NCI-H2081 treated with DMSO at 0.1 percent for 48 hours (cell line): ENCODE results near the gene ZNF428.
"Not testable (repeated sequence)": the region's sequence is repeated elsewhere in the genome, so short reads cannot be mapped to it uniquely, and the experiment has no call there.

Source experiments
- DNase-seq: peaks from one replicate; lab custom pipeline; 2025; lab: John Stamatoyannopoulos, UW

The ZNF428 gene

DNA sequence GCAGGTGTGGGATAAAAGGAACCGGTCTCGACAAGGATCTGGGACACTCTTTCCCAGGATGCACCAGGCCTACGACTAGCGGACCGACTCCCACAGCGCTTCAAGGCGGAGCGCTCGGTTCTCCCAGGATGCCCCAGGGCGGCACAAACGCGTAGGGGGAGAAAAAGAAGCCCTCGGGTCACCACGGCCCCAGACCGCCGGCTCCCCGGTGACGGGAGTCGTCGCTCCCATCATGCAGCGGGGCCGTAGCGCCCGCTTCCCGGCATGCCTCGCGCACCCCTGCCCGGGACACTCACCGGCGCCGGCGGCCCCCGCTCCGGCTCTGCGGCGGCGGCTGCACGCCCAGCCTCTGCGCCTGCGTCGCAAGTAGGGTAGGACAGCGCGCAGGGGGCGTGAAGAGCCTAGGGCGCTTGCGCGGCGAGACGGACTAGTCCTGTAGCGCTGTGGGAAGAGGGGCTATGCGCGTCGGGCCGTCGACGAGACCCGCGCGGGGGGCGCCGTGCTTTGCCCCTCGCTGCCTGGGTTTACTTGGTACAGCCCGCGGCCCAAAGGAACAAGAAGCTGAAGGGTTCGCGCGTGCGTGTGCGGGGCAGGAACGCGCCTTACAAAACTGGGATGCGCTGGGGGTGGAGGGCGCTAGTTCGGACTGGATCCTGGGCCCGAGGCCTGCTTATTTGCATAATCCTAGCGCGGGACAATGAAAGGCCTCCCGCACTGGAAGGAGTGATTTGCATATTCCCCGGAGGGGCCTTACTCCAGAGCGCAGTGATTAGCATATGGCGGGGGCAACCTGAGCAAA, at the start of gene ZNF428:
TSS of gene ZNF428 (minus strand) at position 368 of the 799 bp plus-strand sequence. CDS start 5,325 bp downstream, outside the sequence.
- DNase-seq, result peak; percentile 54

DNA sequence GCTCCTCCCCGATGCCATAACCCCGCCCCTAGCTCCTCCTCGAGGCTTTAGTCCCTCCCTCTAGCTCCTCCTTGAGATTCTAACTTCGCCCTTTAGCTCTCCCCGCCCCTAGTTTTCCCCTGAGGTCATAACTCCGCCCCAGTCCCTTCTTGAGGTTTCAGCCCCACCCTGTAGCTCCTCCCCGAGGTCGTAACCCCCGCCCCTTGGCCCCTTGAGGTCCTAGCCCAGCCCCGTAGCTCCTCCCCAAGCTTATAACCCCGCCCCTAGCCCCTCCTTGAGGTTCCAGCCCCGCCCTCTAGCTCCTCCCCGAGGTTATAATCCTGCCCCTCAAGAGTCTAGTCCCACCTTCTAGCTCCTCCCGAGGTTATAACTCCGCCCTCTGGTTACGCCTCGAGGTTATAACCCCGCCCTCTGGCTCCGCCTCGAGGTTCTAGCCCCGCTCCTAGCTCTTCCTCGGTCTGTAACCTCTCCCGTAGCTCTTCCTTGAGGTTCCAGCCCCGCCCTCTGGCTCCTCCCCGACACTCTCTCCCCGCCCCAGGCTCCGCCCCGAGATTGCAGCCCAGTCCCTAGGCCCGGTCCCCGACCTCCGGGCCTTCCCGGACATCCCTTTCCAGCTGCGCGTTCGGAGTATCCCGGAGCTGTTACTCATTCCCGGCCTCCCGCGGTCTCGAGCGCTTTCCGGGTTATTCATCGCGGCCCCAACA, 49.1 kb upstream of the ZNF428 start:
- DNase-seq, result peak; percentile 80

DNA sequence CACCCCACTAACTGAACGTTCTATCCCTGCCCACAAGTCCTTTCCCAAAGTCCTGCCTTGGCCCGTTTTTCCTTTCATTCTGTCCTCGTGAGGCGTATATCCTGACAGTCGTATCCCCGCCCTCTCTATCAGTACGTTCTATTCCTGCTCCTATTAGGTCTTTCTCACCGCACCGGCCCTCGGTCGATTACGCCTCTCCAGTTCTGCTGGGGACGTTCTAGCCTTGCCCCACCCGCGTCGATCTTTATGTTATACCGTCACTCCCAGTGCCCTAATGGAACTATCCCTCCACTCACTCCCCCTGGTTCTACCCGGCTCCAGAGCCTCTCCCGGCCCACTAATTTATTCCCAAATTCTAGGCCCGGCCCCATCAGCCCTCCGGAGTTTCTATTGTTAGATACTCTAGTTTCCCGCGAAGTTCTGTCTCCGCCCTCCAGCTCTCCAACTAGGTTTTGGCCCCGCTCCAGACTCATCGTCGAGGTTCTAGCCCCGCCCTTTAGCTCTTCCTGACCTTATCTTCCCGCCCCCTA, 48.5 kb upstream of the ZNF428 start:
- peak; percentile 80 for DNase-seq

DNA sequence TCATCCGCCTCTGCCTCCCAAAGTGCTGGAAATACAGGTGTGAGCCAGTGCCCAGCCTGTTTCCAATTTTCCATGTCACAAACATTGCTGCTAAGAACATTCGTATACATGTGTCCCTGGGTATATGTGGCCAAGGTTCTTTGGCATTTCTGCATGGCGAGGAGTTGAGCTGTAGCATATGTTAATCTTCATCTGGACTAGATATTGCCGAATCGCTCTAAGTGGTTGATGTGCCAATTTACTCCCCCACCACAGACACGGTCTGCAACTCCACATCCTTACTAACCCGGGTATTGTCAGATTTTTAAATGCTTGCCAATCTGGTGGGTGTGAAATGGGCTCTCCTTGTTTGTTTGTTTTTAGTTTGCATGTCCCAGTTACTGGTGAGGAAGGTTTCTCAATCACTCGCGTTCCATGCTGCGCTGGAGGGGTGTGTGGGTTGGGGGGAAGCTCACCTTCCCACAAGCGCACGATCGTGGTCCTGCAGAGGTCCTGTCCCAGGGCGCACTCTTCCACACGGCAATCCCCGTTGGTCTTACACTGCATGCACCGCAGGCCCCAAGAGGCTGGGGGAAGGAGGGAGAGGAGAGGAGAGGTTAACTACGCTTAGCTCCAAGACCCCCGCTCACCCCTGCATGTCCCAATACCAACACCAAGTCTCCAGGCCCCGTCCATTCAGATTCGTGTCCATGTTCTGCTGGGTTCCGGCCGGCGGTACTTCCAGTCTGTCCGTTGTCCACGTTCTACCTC, 47.9 kb upstream of the ZNF428 start:
- no peak for DNase-seq

DNA sequence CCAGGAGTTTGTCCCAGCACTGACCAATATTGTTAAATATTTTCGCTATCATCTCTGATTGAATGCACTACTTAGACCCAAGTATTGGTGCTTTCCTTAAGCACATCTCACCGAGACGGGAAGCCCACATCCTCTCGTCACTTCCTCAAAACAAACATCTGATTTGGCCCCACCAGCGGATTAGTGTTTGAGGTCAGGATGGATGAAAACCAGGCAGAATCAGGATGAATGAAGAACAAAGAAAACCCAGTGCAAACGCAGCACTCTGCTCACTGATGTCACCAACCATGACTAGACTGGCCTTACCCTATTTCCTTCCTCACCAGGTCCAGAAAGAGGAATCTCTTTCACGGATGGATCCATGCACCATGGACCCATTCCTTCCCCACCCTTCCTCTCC, 44.6 kb upstream of the ZNF428 start:
- no peak for DNase-seq

GRCh38 chr19:43662487-43662886, 43.1 kb upstream of the ZNF428 start:
- no peak for DNase-seq

- DNase-seq, result no peak
These were observed 41.5 kb upstream of the ZNF428 start for GRCh38 chr19:43660971-43661360.

GRCh38 chr19:43660301-43660970, 41.0 kb upstream of the ZNF428 start:
- DNase-seq, result no peak

GRCh38 chr19:43658494-43658893, 39.1 kb upstream of the ZNF428 start:
- DNase-seq, result no peak

DNA sequence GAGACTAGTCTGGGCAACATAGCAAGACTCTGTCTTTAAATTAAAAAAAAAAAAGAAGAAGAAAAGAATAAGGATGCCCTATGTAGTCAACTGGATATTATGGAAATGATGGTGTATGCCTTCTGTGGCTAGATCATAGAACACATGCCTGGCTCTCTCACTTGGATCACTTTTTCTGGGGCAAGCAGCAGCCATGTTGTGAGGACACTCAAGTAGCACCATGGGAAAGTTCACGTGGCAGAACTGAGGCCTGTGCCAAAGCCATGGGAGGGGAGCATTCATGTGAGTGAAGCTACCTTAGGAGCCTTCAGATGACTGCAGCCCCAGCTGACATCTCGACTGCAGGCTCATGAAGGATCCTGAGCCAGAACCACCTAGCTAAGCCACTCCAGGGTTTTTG, 38.6 kb upstream of the ZNF428 start:
- no peak for DNase-seq

DNA sequence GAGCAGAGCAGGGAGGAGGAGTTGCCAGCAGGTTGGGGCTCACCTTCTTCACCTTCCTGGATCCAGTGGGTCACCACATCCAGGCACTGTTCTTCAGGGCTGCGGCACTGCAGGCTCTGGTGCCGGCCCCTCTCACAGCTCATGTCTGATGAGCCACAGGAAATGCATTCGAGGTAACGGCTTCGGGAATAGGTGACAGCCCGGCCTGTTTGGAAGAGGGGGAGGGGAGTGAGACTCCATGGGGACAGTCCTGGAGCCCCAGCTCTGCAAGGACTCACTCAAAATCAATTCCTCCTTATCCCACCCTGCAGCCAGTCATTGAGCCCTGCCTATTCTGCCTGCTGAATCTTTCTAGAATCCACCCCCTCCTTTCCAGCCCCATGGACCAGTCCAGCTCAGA, 37.0 kb upstream of the ZNF428 start:
- no peak for DNase-seq

GRCh38 chr19:43652546-43652874, 33.1 kb upstream of the ZNF428 start:
- DNase-seq, result no peak

DNA sequence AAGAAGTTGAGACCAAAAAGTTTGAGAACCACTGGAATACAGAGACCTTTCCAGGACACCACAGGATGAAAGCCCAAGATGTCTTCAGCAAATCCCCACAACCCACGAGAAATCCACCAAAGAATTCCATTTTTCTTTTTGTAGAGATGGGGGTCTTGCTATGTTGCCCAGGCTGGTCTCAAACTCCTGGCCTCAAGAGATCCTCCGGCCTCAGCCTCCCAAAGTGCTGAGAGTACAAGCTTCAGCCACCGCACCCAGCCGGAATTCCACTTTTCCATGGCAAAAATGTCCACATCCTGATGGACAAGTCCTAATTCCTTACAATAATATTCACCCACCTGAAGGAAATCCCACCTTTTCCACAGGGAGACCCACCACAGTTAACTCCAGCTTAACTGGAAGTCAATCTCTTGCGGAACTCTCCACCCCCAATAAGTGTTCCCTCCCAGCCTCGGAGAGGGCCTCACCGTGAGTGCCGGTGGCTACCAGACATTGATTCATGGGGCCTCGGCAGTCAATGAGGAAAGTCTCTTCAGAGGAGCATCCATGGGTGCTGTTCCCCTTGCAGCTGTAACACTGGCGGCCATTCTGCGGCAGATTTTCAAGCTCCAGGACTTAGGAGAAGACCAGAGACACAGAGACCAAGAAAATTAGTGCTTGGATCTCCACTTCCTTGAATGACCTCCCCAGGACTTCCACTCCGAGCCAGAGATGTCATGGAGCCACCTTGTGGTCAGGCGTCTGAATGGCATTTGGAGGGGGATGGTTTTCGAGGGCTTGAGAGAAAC, 32.5 kb upstream of the ZNF428 start:
- no peak for DNase-seq

DNA sequence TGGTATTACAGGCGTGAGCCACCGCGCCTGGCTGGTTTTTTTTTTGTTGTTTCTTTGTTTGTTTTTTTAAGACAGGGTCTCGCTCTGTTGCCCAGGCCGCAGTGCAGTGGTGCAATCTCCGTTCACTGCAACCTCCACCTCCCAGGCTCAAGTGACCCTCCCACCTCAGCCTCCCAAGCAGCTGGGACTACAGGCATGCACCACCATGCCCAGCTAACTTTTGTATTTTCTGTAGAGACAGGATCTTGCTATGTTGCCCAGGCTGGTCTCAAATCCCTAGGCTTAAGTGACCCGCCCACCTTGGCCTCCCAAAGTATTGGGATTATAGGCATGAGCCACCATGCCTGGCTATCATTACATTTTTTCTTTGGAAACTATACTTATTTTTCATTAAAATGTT, 30.8 kb upstream of the ZNF428 start:
- DNase-seq, result not testable (repeated sequence)

- DNase-seq, result no peak
These were observed 30.1 kb upstream of the ZNF428 start for GRCh38 chr19:43649514-43649913.

DNA sequence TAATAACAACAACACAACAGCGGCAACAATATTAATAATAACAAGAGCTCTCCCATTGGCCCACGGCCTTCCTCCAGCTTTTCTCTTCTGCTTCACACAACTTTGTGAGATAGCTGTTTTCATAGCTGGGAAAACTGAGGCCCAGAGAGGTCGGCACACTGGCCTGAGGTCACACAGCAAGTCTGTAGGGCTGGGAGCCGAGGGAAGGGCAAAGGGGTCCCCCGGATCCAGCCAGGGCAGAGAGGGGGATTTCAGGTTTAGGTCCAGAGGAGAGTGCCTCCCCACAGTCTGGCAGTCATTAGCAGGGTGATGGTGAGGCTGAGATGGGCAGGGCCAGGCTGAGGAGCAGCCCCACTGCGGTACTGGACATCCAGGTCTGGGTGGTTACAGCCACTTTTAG, 29.2 kb upstream of the ZNF428 start:
- DNase-seq, result no peak

- DNase-seq, result no peak
These were observed 24.8 kb upstream of the ZNF428 start for GRCh38 chr19:43644181-43644580.

- peak; percentile 26 for DNase-seq
These were observed 23.9 kb upstream of the ZNF428 start for GRCh38 chr19:43643326-43643725.

GRCh38 chr19:43642531-43642930, 23.1 kb upstream of the ZNF428 start:
- no peak for DNase-seq

- no peak for DNase-seq
These were observed 21.9 kb upstream of the ZNF428 start for GRCh38 chr19:43641333-43641732.

- DNase-seq, result no peak
These were observed 21.0 kb upstream of the ZNF428 start for GRCh38 chr19:43640424-43640757.
